OCI-LY7 (cell line): ENCODE data around the gene LDAH. TPM values are rescaled to one million over a fixed set of nuclear protein-coding genes. Genes with fewer than 3 reads are reported as not detected.

Experiments used
- BruUV-seq: library from RNA; stranded (reverse); fragments of 400-500 nt; replicated peaks from 2 replicates; lab custom pipeline; 2021; lab: Mats Ljungman, UMichigan
- CTCF ChIA-PET: fragments of 300-600 bp; sonication (Branson Sonifier 250); formaldehyde crosslinking; loops from one replicate; lab custom pipeline; 2022; ENCODE audit warnings: antibody characterized with exemption; ENCODE audit not compliant: unreplicated experiment; lab: Charles Lee
- POLR2A ChIA-PET: fragments of 300-600 bp; sonication (Branson Sonifier 250); formaldehyde crosslinking; loops from one replicate; lab custom pipeline; 2022; ENCODE audit warnings: antibody characterized with exemption; lab: Charles Lee
- DNase-seq: peaks from one replicate; pipeline ENCODE4 v3.0.0-alpha.2; 2015; ENCODE audit warnings: low spot score
- H2AFZ ChIP-seq: fragments of 200-600 bp; sonication (generic), shearing (Covaris generic); 2 replicates; pipeline ENCODE4 v1.6.1; 2014; ENCODE audit warnings: mild to moderate bottlenecking, antibody characterized with exemption, low read length, moderate library complexity
- H3K27ac ChIP-seq: fragments of 200-600 bp; sonication (generic); 2 replicates; pipeline ENCODE4 v1.5.1; 2014; ENCODE audit warnings: mixed run types, low read depth, mild to moderate bottlenecking, moderate library complexity, low read length, inconsistent platforms; ENCODE audit not compliant: poor library complexity, severe bottlenecking
- H3K36me3 ChIP-seq: fragments of 200-600 bp; sonication (generic); 2 replicates; pipeline ENCODE4 v1.6.1; 2014; ENCODE audit warnings: mild to moderate bottlenecking, antibody characterized with exemption, low read length, moderate library complexity, mixed read lengths; ENCODE audit not compliant: insufficient read depth
- H3K4me1 ChIP-seq: fragments of 200-600 bp; sonication (generic); 2 replicates; pipeline ENCODE4 v1.5.1; 2014; ENCODE audit warnings: mild to moderate bottlenecking, low read length; ENCODE audit not compliant: insufficient read depth, poor library complexity, severe bottlenecking
- H3K4me2 ChIP-seq: fragments of 200-600 bp; sonication (generic); 2 replicates; pipeline ENCODE4 v1.6.1; 2014; ENCODE audit warnings: mild to moderate bottlenecking, low read length
- H3K4me3 ChIP-seq: fragments of 200-600 bp; sonication (generic); 2 replicates; pipeline ENCODE4 v1.5.1; 2014; ENCODE audit warnings: mild to moderate bottlenecking, low read depth, low read length; ENCODE audit not compliant: poor library complexity, severe bottlenecking
- H3K79me2 ChIP-seq: fragments of 200-600 bp; sonication (generic); 2 replicates; pipeline ENCODE4 v1.6.1; 2016; ENCODE audit warnings: low read depth, mild to moderate bottlenecking, low read length, moderate library complexity, mixed read lengths; ENCODE audit not compliant: insufficient read depth
- H3K9me2 ChIP-seq: fragments of 200-600 bp; sonication (generic); 2 replicates; pipeline ENCODE4 v1.6.1; 2016; ENCODE audit warnings: mild to moderate bottlenecking, low read length, mixed read lengths; ENCODE audit not compliant: insufficient read depth
- H3K9me3 ChIP-seq: fragments of 200-600 bp; sonication (generic); 2 replicates; pipeline ENCODE4 v1.6.1; 2014; ENCODE audit warnings: mild to moderate bottlenecking, mixed run types, low read length, mixed read lengths
- H4K20me1 ChIP-seq: fragments of 200-600 bp; sonication (generic); 2 replicates; pipeline ENCODE4 v1.6.1; 2014; ENCODE audit warnings: mild to moderate bottlenecking, antibody characterized with exemption, low read length, moderate library complexity, mixed read lengths; ENCODE audit not compliant: insufficient read depth
- CTCF ChIP-seq: fragments of 200-600 bp; sonication (generic); conservative IDR thresholded peaks from 2 replicates; pipeline ENCODE4 v1.5.1; 2014; ENCODE audit warnings: mild to moderate bottlenecking, antibody characterized with exemption, low read length, moderate library complexity, mixed read lengths
- EZH2phosphoT487 ChIP-seq: fragments of 200-600 bp; sonication (generic); IDR thresholded peaks from 2 replicates; pipeline ENCODE4 v1.6.1; 2018; ENCODE audit warnings: low read depth, borderline replicate concordance, mild to moderate bottlenecking, mixed run types, antibody characterized with exemption, low read length, moderate library complexity, mixed read lengths
- intact Hi-C: fragments of 100-400 bp; cut with micrococcal nuclease; formaldehyde crosslinking; loops from one replicate; pipeline ENCODE4 v1.10.0; 2022; ENCODE audit not compliant: unreplicated experiment
- total RNA-seq, 2 experiments: library from RNA; depleted of rRNA in 1 of 2; stranded (reverse); fragments of >200 nt in 1 of 2; shearing (Covaris generic) in 1 of 2; gene quantifications; 2 replicates each; pipeline ENCODE4 v1.2.3, GENCODE V29; 2014 to 2022

Gene LDAH
- total RNA-seq, 2 experiments from 2014 or later: 21.7 to 38.1 TPM

DNA sequence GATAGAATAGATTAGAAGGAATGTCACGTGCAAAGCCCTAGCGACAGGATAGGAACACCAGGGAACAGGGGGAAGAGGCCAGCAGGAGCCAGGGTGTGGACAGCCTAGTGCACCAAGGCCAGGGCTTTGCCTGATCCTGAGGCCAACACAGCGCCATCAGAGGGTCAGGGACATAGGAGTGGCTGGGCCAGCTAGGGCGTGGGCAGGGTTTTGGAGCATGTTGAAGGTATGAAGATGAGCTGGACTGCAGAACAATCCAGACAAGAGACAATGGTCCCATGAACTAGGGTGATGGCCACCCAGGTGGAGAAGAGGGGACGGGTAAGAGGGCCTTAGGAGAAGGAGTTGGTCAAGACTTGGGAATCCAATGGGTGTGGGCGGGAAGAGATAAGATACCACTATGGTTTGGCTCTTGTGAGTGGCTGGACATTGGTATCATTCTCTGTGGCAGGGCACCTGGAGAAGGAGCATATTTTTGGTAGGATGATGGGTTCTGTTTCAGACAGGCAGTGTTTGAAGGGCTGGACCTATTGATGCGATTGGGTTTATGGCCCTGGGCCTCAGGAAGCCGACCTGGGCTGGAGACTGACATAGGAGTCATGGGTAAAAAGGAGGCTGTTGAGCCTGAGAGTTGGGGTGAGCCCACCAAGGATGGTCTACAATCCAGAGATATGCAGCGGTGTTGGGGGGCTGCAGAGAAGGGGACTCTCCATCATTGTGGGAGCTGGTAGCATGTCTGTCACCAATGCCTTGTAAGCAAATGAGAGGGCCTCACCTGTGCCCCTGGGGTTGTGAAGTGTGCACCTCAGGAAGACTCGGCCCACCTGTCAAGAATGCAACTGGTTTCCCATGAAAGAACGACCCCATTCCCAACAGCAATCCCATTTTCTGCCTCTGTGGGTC lies 170.0 kb downstream of the LDAH start:
- ChIA-PET CTCF (interaction anchor here (0.9 kb wide), 1 partner anchor 311 kb away, joined by 3 read pairs; no protein-coding TSS in a partner anchor), POLR2A (interaction anchor here (3.6 kb wide), 1 partner anchor 23 kb away, joined by 24 read pairs; no protein-coding TSS in a partner anchor)
- Histone ChIP-seq H3K4me3 (no peak overlapping the region), H3K4me2 (no peak overlapping the region), H3K79me2 (no peaks in the 10 kb centered on the region), H3K9me2 (no peaks in the 10 kb centered on the region), H3K36me3 (no peaks in the 10 kb centered on the region), H3K27ac (no peak overlapping the region), H4K20me1 (no peaks in the 10 kb centered on the region), H3K9me3 (no peaks in the 10 kb centered on the region), H2AFZ (no peak overlapping the region), H3K4me1 (peaks cover 22% of the 10 kb centered on the region)
- intact Hi-C loops: no loop called here
- TF ChIP-seq CTCF: no peak
- TF ChIP-seq EZH2phosphoT487: no peak
- no peak for DNase-seq
- BruUV-seq: no TSS peak

DNA sequence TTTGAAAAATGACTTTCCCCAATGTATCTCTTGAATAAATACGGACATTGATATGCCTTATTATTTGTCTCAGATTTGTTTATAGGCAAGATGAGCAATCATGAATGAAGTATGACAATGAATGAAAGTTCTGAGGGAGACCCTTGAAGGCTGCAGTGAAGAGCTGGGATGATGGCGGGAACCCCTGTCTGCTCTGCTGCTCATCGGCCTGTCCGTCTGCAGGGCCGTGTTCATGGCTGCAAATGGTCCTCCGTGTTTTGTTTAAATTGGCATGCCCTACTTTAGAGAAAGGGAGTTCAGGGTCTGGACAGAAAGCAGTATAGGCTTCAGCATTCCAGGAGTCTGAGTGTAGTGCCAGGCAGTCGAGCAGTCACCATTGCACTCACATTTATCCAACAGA lies 170.8 kb downstream of the LDAH start:
- ChIA-PET POLR2A (interaction anchor here (2.2 to 3.6 kb wide), 2 partner anchors 24 to 56 kb away, joined by 7 to 24 read pairs; no protein-coding TSS in a partner anchor), CTCF (interaction anchor here (0.9 to 1.8 kb wide), 4 partner anchors 10 to 311 kb away, joined by 3 to 12 read pairs (median 4); no protein-coding TSS in a partner anchor)
- H3K4me2 ChIP-seq: no peak overlapping the region
- no peaks in the 10 kb centered on the region for H3K9me2 ChIP-seq
- H4K20me1 ChIP-seq: no peaks in the 10 kb centered on the region
- no peaks in the 10 kb centered on the region for H3K79me2 ChIP-seq
- TF ChIP-seq EZH2phosphoT487 (no peak), CTCF (no peak)
- peaks cover 21% of the 10 kb centered on the region for H3K4me1 ChIP-seq
- peak overlapping the region; percentile 99; the same call in 1 of the 2 replicates for H2AFZ ChIP-seq
- no TSS peak for BruUV-seq
- H3K9me3 ChIP-seq: no peaks in the 10 kb centered on the region
- no peak for DNase-seq
- intact Hi-C loops: no loop called here
- H3K27ac ChIP-seq: no peak overlapping the region
- H3K4me3 ChIP-seq: no peak overlapping the region
- no peaks in the 10 kb centered on the region for H3K36me3 ChIP-seq

GRCh38 chr2:20651731-20652099 lies 171.2 kb downstream of the LDAH start:
- Histone ChIP-seq H2AFZ (peak overlapping the region; percentile 99; the same call in 1 of the 2 replicates), H3K36me3 (no peaks in the 10 kb centered on the region), H3K9me3 (no peaks in the 10 kb centered on the region), H3K27ac (no peak overlapping the region), H4K20me1 (no peaks in the 10 kb centered on the region), H3K4me1 (peaks cover 17% of the 10 kb centered on the region), H3K4me2 (peak overlapping the region; percentile 78), H3K4me3 (no peak overlapping the region), H3K79me2 (no peaks in the 10 kb centered on the region), H3K9me2 (no peaks in the 10 kb centered on the region)
- DNase-seq: no peak
- no TSS peak for BruUV-seq
- no peak for TF ChIP-seq CTCF
- no peak for TF ChIP-seq EZH2phosphoT487
- ChIA-PET POLR2A (interaction anchor here (0.8 to 3.6 kb wide), 6 partner anchors 25 to 172 kb away, joined by 3 to 24 read pairs (median 4); partner anchors contain the start of gene LDAH), CTCF (interaction anchor here (0.8 to 1.8 kb wide), 6 partner anchors 9 to 53 kb away, joined by 3 to 12 read pairs (median 4); no protein-coding TSS in a partner anchor)
- intact Hi-C loops: no loop called here
